HG03457 (cell line): ENCODE data around the gene POMT1.
A peak's percentile ranks its signal among the peaks of the same experiment; 100 is the strongest.
"Not testable (repeated sequence)": the region's sequence is repeated elsewhere in the genome, so short reads cannot be mapped to it uniquely, and the experiment has no call there.

ENCODE experiments used
- ATAC-seq: cut with Tn5 transposase; IDR thresholded peaks from one replicate; pipeline ENCODE4 v1.9.1; 2021; ENCODE audit warnings: moderate number of reproducible peaks; ENCODE audit not compliant: unreplicated experiment

The POMT1 gene

DNA sequence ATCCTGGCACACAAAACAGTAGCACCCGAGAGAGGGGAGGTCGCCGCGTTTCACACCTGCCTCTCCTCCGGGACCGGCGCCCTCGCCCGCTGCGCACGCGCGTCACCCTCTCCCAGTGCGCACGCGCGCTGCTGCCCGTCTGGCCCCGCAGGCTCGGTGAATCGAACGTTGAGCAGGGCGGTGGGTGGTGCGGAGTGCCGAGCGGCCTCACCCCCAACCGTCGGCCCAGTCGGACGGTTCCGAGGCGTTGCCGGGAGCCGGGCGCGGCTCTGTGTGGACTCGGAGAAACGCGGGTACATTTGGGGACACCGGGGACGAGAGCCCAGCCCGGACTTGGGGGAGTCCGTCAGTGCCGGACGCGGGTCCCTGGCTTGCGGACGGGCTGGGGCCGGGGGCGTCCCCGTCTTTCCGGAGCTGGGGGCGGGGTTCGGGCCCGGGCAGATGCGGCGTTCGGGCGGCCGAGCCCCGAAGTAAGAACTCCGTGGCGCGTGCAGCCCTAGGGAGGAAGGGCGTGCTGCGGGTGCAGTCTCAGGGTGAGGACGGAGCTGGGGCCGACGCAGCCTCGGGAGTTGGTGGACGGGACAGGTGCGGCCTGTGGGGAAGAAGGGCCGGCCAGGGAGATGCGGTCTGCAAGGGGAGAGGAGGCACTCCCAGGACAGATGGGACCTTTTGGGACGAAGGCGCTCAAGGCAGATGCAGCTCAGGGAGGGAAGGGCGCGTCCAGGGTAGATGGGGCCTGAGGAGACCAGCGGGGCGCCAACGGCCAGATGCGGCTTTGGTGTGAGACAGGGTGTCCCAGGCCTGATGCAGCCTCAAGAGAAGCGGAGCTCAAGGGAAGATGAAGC is at the start of gene POMT1:
Gene POMT1, plus strand, starts transcription at position 138 of the 845 bp plus-strand sequence. CDS start 1,301 bp downstream, outside the sequence.
- ATAC-seq, result peak; percentile 47

DNA sequence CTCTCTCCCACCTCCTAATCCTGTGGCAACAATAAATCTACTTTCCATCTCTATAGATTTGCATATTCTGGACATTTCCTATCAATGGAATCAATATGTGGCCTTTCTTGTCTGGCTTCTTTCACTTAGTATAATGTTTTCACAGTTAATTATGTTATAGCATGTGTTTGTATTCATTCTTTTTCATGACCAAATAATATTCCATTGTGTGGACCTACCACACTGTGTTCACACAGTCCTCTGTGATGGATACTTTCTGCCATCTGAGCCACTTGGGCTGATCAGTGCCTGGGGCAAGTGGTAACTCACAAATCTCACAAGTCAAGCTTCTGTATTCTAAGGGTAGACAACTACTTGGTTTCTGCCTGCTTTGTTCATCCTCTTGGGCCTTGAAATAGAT is 48.7 kb upstream of the POMT1 start:
- no peak for ATAC-seq

GRCh38 chr9:131455655-131456054 is 47.1 kb upstream of the POMT1 start:
- ATAC-seq, result not testable (repeated sequence)

GRCh38 chr9:131457746-131458145 is 45.0 kb upstream of the POMT1 start:
- no peak for ATAC-seq

- no peak for ATAC-seq
These were observed 43.7 kb upstream of the POMT1 start for GRCh38 chr9:131459056-131459455.

DNA sequence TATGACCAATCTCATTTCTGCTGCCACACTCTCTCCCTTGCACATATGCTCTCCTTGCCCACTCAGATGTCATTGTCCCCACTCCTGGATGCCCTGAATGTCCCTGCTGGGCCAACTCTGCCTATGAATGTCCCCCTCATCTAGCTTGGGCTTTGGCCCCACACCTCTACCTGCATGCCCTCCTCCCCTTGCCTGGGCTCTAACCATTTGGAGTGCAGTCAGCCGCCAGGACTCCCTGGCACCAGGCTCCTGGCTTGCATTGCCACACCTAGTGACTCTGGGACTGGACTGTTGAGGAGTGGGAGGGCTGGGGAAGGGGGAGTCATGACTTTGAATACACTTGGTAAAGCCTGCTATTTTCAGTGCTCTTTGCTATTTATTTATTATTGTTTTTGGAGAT is 41.6 kb upstream of the POMT1 start:
- no peak for ATAC-seq

DNA sequence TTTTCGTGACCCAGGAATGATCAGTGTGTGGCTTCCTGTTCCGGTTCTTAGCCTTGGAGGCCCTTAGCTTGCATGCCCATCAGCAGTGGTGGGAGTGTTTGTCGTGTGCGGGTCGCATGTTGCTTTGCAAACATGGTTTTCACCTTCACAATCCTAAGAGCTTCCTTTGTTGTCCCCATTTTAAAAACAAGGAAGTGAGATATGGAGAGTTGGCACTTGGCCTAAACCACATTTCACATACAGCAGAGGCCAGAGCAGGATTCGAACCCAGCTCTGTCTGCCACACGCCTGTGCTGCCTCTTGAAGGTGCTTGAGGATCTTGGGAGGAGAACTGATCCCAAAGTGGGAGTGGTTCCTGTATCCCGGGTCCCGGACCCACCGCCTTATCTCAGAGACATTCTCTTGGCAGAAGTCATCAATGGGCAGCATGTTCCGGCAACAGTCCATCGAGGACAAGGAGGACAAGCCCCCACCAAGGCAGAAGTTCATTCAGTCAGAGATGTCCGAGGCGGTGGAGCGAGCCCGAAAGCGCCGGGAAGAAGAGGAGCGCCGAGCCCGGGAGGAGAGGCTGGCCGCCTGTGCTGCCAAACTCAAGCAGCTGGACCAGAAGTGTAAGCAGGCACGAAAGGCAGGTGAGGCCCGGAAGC is 38.2 kb upstream of the POMT1 start:
- ATAC-seq, result no peak

- no peak for ATAC-seq
These were observed 37.3 kb upstream of the POMT1 start for GRCh38 chr9:131465401-131465800.

- ATAC-seq, result no peak
These were observed 35.3 kb upstream of the POMT1 start for GRCh38 chr9:131467214-131467935.

DNA sequence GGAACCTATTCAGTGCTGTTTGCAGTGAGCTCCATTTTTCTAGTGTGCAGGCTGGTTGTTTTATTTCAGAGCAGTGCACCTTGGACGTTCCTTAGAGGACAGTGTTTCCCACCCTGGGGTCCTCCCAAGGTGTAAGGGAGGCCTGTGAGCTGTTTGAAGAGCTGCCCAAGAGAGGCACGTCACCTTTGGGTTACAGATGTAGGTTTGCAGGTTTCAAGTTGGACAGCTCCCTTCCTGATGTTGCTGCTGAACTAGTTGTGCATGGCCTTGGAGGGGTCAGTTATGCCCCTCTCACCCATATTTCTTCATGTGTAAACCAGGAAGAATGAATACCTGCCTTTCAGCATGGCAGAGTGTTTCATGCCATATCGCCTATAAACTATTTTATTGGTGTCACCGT is 34.7 kb upstream of the POMT1 start:
- no peak for ATAC-seq

GRCh38 chr9:131469356-131469755 is 33.4 kb upstream of the POMT1 start:
- no peak for ATAC-seq

- no peak for ATAC-seq
These were observed 32.8 kb upstream of the POMT1 start for GRCh38 chr9:131469951-131470350.

GRCh38 chr9:131470581-131470991 is 32.1 kb upstream of the POMT1 start:
- ATAC-seq, result no peak

- ATAC-seq, result not testable (repeated sequence)
These were observed 30.6 kb upstream of the POMT1 start for GRCh38 chr9:131472085-131472484.

DNA sequence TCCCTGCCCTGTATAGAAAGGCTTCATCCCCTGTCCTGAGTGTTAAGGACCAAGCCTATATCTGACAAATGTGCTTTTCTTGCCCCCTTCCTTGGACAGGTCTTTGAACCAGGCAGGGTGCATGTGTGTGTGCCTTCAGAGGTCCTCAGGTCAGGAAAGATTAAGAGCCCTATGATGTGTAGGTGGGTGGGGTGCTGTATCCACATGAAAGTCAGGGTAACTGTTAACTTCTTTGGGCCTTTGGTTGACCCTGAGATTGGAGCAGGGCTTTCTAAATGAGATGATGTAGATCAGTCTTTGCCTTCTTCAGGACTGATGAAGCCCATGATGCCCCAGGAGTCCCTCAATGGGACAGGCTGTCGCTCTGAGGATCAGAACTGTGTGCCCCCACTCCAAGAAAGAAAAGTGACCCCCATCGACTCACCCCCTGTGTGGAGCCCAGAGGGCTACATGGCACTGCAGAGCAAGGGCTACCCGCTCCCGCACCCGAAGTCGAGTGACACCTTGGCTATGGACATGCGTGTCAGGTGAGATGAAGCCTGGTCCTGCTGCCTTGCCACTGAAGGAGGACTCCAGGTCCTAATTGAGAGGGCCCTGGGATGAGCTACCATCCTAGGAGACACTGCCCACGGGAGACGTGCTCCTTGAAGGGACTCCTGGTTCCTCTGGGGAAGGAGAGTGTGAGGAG is 29.4 kb upstream of the POMT1 start:
- no peak for ATAC-seq

DNA sequence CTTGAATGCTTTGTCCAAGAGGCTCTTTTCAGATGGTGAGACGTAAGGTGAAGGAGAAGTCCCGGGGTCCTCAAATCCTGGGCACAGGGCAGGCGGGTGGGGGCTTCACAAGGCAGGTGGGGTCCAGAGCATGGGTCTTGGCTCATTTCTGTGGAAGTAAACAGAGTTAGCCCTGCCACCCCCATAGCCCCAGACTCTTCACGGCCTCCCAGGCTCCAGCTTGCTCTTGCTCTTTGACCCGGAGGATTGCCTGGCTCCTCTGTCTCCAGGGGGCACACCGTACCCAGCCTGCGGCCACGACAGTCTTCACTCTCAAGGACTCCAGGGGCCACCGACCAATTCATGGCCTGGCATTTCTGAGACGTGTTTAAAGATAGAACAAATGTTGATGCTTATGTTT is 28.8 kb upstream of the POMT1 start:
- no peak for ATAC-seq

DNA sequence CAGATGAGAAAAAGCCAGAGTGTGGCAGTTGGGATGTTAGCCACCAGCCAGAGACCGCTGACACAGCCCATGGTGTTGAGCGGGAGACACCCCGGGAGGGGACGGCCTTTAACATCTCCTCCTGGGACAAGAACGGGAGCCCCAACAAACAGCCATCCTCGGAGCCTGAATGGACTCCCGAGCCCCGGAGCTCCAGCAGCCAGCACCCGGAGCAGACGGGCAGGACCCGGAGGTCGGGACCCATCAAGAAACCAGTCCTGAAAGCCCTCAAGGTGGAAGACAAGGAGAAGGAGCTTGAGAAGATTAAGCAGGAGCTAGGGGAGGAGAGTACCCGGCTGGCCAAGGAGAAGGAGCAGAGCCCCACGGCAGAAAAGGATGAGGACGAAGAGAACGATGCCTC is 28.0 kb upstream of the POMT1 start:
- no peak for ATAC-seq

GRCh38 chr9:131475111-131475955 is 27.4 kb upstream of the POMT1 start:
- no peak for ATAC-seq

DNA sequence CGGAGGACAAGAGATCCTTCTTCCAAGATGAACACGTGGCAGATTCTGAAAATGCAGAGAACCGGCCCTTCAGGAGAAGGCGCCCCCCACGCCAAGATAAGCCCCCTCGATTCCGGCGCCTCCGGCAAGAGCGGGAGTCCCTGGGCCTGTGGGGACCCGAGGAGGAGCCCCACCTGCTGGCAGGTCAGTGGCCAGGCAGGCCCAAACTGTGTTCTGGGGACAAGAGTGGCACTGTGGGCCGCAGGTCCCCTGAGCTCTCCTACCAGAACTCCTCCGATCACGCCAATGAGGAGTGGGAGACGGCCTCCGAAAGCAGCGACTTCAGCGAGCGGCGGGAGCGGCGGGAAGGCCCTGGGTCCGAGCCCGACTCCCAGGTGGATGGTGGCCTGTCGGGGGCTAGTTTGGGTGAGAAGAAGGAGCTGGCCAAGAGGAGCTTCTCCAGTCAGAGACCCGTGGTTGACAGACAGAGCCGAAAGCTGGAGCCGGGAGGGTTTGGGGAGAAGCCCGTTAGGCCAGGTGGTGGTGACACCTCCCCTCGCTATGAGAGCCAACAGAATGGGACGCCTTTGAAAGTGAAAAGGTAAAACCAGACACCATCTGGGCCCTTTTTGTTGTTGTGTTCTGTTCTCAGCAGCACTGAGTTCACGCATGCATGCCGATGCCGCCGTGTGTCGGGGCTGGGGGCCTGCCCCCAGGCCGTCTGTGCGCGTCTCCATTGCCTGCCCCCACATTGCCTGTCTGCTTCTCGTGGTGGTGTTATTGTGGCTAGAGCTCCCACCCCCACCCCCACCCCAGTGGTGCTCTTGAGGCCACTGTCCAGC is 26.6 kb upstream of the POMT1 start:
- no peak for ATAC-seq
